Measurements from ENCODE around the gene ZDHHC7. TPM values are rescaled to one million over a fixed set of nuclear protein-coding genes. Genes with fewer than 3 reads are reported as not detected.

ZDHHC7 gene
- total and polyA plus RNA-seq, 9 of the 15 experiments (the other 6 are each of a cell fraction or from before 2014, with no cell fraction given) = 1.7 to 49.7 (median 37.4) TPM

GRCh38 chr16:84975522-84975921, 35.8 kb downstream of the ZDHHC7 start:
- FAIRE-seq = no peak
- intact Hi-C loops (cut with micrococcal nuclease) = no loop called here
- in situ Hi-C loops (cut with MboI) = no loop called here

GRCh38 chr16:84975066-84975465, 36.3 kb downstream of the ZDHHC7 start:
- Histone ChIP-seq H2AFZ (ENCODE audit: low read depth, low read length) (no peak overlapping the region), H3K9me3 (replicated peaks; ENCODE audit: control insufficient read depth, insufficient read depth, low read depth, low read length) (no peaks in the 10 kb centered on the region), H3K9me1 (ENCODE audit: control insufficient read depth, insufficient read depth, low read length) (peaks cover 6% of the 10 kb centered on the region), H3K9ac (ENCODE audit: insufficient read depth in 1 of 2, low read depth in 2 of 2, low read length in 2 of 2) (peak overlapping the region in 1 of 2 experiments; percentile 17; a peak in 1 of 4 replicates), H3K27ac (ENCODE audit: extremely low read depth, low read depth, low read length) (no peak overlapping the region), H3K27me3 (ENCODE audit: control insufficient read depth in 2 of 2, insufficient read depth in 2 of 2, low read length in 2 of 2) (no peaks in the 10 kb centered on the region), H3K4me2 (ENCODE audit: insufficient read depth, low read length) (no peak overlapping the region), H3K4me3 (no peak overlapping the region), H3K36me3 (ENCODE audit: control insufficient read depth, insufficient read depth, low read length) (peaks cover 62% of the 10 kb centered on the region), H3K79me2 (ENCODE audit: control insufficient read depth, insufficient read depth, low read length) (no peaks in the 10 kb centered on the region), H4K20me1 (replicated peaks; ENCODE audit: control insufficient read depth, insufficient read depth, low read length) (0 out of 2 replicates have a peak, but pooled peaks cover 4% of the 10 kb centered on the region), H3K4me1 (replicated peaks in 1 of 2; ENCODE audit: control insufficient read depth in 2 of 2, insufficient read depth in 2 of 2, low read length in 2 of 2) (peaks cover 13 to 35% of the 10 kb centered on the region in 2 experiments; a peak in 4 of 5 replicates)
- FAIRE-seq (no peak), ATAC-seq (no peak), DNase-seq (ENCODE audit: extremely low read depth in 1 of 4, low spot score in 3 of 4) (no peak)
- BruUV-seq (replicated peaks) = no TSS peak
- in situ Hi-C loops (cut with MboI) = no loop called here
- POLR2A ChIA-PET = no interaction called here
- WGBS (ENCODE audit: insufficient coverage, low coverage, missing lambda C conversion rate) = 86% methylated on average over 12 of the region's 12 CpGs
- intact Hi-C loops (cut with micrococcal nuclease) = no loop called here
- CTCF ChIA-PET (ENCODE audit: low intra/inter-chr PET ratio) = no interaction called here
- TF ChIP-seq FOXJ2 (tag; IDR thresholded peaks at IDR 0.05) (no peak), HLTF (IDR thresholded peaks at IDR 0.05) (no peak), FOXJ3 (CRISPR knock-in tag; IDR thresholded peaks at IDR 0.05) (no peak), ZNF212 (CRISPR knock-in tag; IDR thresholded peaks at IDR 0.05) (no peak), RBM22 (IDR thresholded peaks at IDR 0.05; ENCODE audit: low read depth, low read length, poor library complexity, severe bottlenecking) (peak; percentile 33), POLR3A (IDR thresholded peaks at IDR 0.05; ENCODE audit: borderline replicate concordance, extremely low read depth, insufficient read depth, insufficient read length) (no peak), E4F1 (CRISPR knock-in tag; IDR thresholded peaks at IDR 0.05; ENCODE audit: borderline replicate concordance) (no peak), PHB (CRISPR knock-in tag; IDR thresholded peaks at IDR 0.05) (no peak), CHD2 (IDR thresholded peaks at IDR 0.05; ENCODE audit: low read depth, low read length) (no peak), MED1 (CRISPR knock-in tag; IDR thresholded peaks at IDR 0.05; ENCODE audit: borderline replicate concordance) (no peak), BRF1 (IDR thresholded peaks at IDR 0.05; ENCODE audit: borderline replicate concordance, extremely low read depth, insufficient read length) (no peak)

More at GRCh38 chr16:84975522-84975921, 35.8 kb downstream of the ZDHHC7 start:
- no peak for ATAC-seq
- Histone ChIP-seq H3K9me3 (replicated peaks; ENCODE audit: control insufficient read depth, insufficient read depth, low read depth, low read length) (no peaks in the 10 kb centered on the region), H4K20me1 (replicated peaks; ENCODE audit: control insufficient read depth, insufficient read depth, low read length) (0 out of 2 replicates have a peak, but pooled peaks cover 3% of the 10 kb centered on the region), H3K9ac (ENCODE audit: insufficient read depth in 1 of 2, low read depth in 2 of 2, low read length in 2 of 2) (no peak overlapping the region), H3K4me3 (no peak overlapping the region), H3K27ac (ENCODE audit: extremely low read depth, low read depth, low read length) (no peak overlapping the region), H3K36me3 (ENCODE audit: control insufficient read depth, insufficient read depth, low read length) (peaks cover 65% of the 10 kb centered on the region), H3K79me2 (ENCODE audit: control insufficient read depth, insufficient read depth, low read length) (no peaks in the 10 kb centered on the region), H3K9me1 (ENCODE audit: control insufficient read depth, insufficient read depth, low read length) (peaks cover 6% of the 10 kb centered on the region), H2AFZ (ENCODE audit: low read depth, low read length) (no peak overlapping the region), H3K27me3 (ENCODE audit: control insufficient read depth in 2 of 2, insufficient read depth in 2 of 2, low read length in 2 of 2) (no peaks in the 10 kb centered on the region), H3K4me1 (replicated peaks in 1 of 2; ENCODE audit: control insufficient read depth in 2 of 2, insufficient read depth in 2 of 2, low read length in 2 of 2) (peaks cover 13 to 31% of the 10 kb centered on the region in 2 experiments; a peak in 4 of 5 replicates), H3K4me2 (ENCODE audit: insufficient read depth, low read length) (no peak overlapping the region)
- TSS peak; percentile 36 for BruUV-seq (replicated peaks)
- no peak for DNase-seq (ENCODE audit: extremely low read depth in 1 of 4, low spot score in 3 of 4)
- CTCF ChIA-PET (ENCODE audit: low intra/inter-chr PET ratio) = interaction anchor here (0.7 kb wide), 1 partner anchor 229 kb away, joined by 3 read pairs; no protein-coding TSS in a partner anchor
- POLR2A ChIA-PET = interaction anchor here (1.0 to 1.4 kb wide), 2 partner anchors 30 to 233 kb away, joined by 3 to 4 read pairs; no protein-coding TSS in a partner anchor
- WGBS (ENCODE audit: insufficient coverage, low coverage, missing lambda C conversion rate) = 93% methylated on average over 21 of the region's 22 CpGs
- TF ChIP-seq ZNF197 (CRISPR knock-in tag; IDR thresholded peaks at IDR 0.05; ENCODE audit: low read depth) = no peak
- TF ChIP-seq CCNT2 (IDR thresholded peaks at IDR 0.05; ENCODE audit: borderline replicate concordance, extremely low read depth, insufficient read length, low read depth, low read length) = no peak
- TF ChIP-seq JUND (IDR thresholded peaks at IDR 0.05; ENCODE audit: borderline replicate concordance, low read depth, low read length) = no peak
- no peak for TF ChIP-seq JUND (tag; IDR thresholded peaks at IDR 0.05; ENCODE audit: borderline replicate concordance, low read depth, low read length)
- TF ChIP-seq HMGN3 (IDR thresholded peaks at IDR 0.05; ENCODE audit: borderline replicate concordance, extremely low read depth, insufficient read length, low read depth, low read length) = no peak
- TF ChIP-seq PCBP2 (IDR thresholded peaks at IDR 0.05; ENCODE audit: low read depth, low read length, poor library complexity, severe bottlenecking) = no peak
- TF ChIP-seq ZNF41 (CRISPR knock-in tag; conservative IDR thresholded peaks at IDR 0.05) = no peak

Data from K562 (cell line).